Neuronal stem cell (in vitro differentiated cells): ENCODE results near the gene ZNF419.
"Not testable (repeated sequence)": the region's sequence is repeated elsewhere in the genome, so short reads cannot be mapped to it uniquely, and the experiment has no call there.

ENCODE experiments used
- DNase-seq: peaks from one replicate; pipeline ENCODE4 v3.0.0-alpha.2; 2013; ENCODE audit warnings: low spot score
- H2AFZ ChIP-seq: one replicate; pipeline ENCODE4 v1.6.1; 2013; ENCODE audit warnings: mild to moderate bottlenecking, low read length, inconsistent platforms
- H2AK5ac ChIP-seq: 2 replicates; pipeline ENCODE4 v1.6.1; 2013; ENCODE audit warnings: low read depth, mild to moderate bottlenecking, inconsistent platforms, low read length, moderate library complexity, mixed read lengths
- H2BK120ac ChIP-seq: 2 replicates; pipeline ENCODE4 v1.6.1; 2013; ENCODE audit warnings: low read depth, mild to moderate bottlenecking, inconsistent platforms, low read length, moderate library complexity, mixed read lengths
- H2BK12ac ChIP-seq: one replicate; pipeline ENCODE4 v1.6.1; 2013; ENCODE audit warnings: low read length, inconsistent platforms
- H2BK15ac ChIP-seq: 2 replicates; pipeline ENCODE4 v1.6.1; 2013; ENCODE audit warnings: mild to moderate bottlenecking, low read length, inconsistent platforms, mixed read lengths
- H2BK5ac ChIP-seq: one replicate; pipeline ENCODE4 v1.6.1; 2013; ENCODE audit warnings: inconsistent platforms, mild to moderate bottlenecking, low read length, moderate library complexity
- H3K14ac ChIP-seq: one replicate; pipeline ENCODE4 v1.6.1; 2013; ENCODE audit warnings: low read length, inconsistent platforms
- H3K18ac ChIP-seq: 2 replicates; pipeline ENCODE4 v1.6.1; 2013; ENCODE audit warnings: low read length, inconsistent platforms
- H3K23ac ChIP-seq: 2 replicates; pipeline ENCODE4 v1.6.1; 2013; ENCODE audit warnings: low read depth, mild to moderate bottlenecking, mixed read lengths, low read length, inconsistent platforms; ENCODE audit not compliant: poor library complexity
- H3K27ac ChIP-seq: replicated peaks from 3 replicates; pipeline ENCODE4 v1.5.1; 2013; ENCODE audit warnings: low read length, inconsistent platforms
- H3K27me3 ChIP-seq, 3 experiments: 2 replicates each; pipeline ENCODE4 v1.6.1; 2013; ENCODE audit warnings: low read length in 3 of 3, mild to moderate bottlenecking in 2 of 3, inconsistent platforms in 1 of 3, low read depth in 1 of 3, mixed read lengths in 1 of 3, moderate library complexity in 1 of 3; ENCODE audit not compliant: control insufficient read depth in 3 of 3, insufficient read depth in 3 of 3
- H3K36me3 ChIP-seq, 2 donors: replicated peaks in 1 of 2; 2 replicates each; pipeline ENCODE4 v1.6.1; 2013; ENCODE audit warnings: low read length in 2 of 2; ENCODE audit not compliant: control insufficient read depth in 2 of 2, insufficient read depth in 2 of 2
- H3K4ac ChIP-seq: 2 replicates; pipeline ENCODE4 v1.6.1; 2013; ENCODE audit warnings: inconsistent platforms, mild to moderate bottlenecking, low read length, moderate library complexity
- H3K4me1 ChIP-seq, 2 donors: 1 replicate in 1 of 2; 2 replicates in 1 of 2; pipeline ENCODE4 v1.6.1; 2013; ENCODE audit warnings: low read length in 2 of 2, low read depth in 1 of 2; ENCODE audit not compliant: control insufficient read depth in 2 of 2, insufficient read depth in 1 of 2
- H3K4me2 ChIP-seq: one replicate; pipeline ENCODE4 v1.6.1; 2013; ENCODE audit warnings: mild to moderate bottlenecking, low read length, inconsistent platforms; ENCODE audit not compliant: insufficient read depth, poor library complexity, severe bottlenecking
- H3K4me3 ChIP-seq, 2 donors: 2 replicates each; pipeline ENCODE4 v1.5.1; 2013; ENCODE audit warnings: low read length in 2 of 2, mild to moderate bottlenecking in 2 of 2, inconsistent platforms in 1 of 2, moderate library complexity in 1 of 2
- H3K79me1 ChIP-seq: one replicate; pipeline ENCODE4 v1.6.1; 2013; ENCODE audit warnings: low read depth, mild to moderate bottlenecking, inconsistent platforms, low read length, moderate library complexity
- H3K9ac ChIP-seq: one replicate; pipeline ENCODE4 v1.6.1; 2013; ENCODE audit warnings: mild to moderate bottlenecking, low read depth, low read length, inconsistent platforms; ENCODE audit not compliant: poor library complexity
- H3K9me3 ChIP-seq, 2 donors: replicated peaks in 1 of 2; 2 replicates each; pipeline versions ENCODE3 to v1.6.1; 2013; ENCODE audit warnings: low read length in 2 of 2, mild to moderate bottlenecking in 2 of 2, inconsistent platforms in 1 of 2, low read depth in 1 of 2, mixed read lengths in 1 of 2, moderate library complexity in 1 of 2; ENCODE audit not compliant: control insufficient read depth in 2 of 2, insufficient read depth in 1 of 2
- H4K8ac ChIP-seq: one replicate; pipeline ENCODE4 v1.6.1; 2013; ENCODE audit warnings: low read depth, mild to moderate bottlenecking, inconsistent platforms, low read length, moderate library complexity
- H4K91ac ChIP-seq: one replicate; pipeline ENCODE4 v1.6.1; 2013; ENCODE audit warnings: low read length, low read depth, mild to moderate bottlenecking, inconsistent platforms; ENCODE audit not compliant: poor library complexity
- WGBS, 2 donors: extraction: QIAGEN DNeasy Blood & Tissue Kit; methylation state at CpG; one replicate each; pipeline ENCODE4 v1.1.7; 2013; ENCODE audit warnings: missing lambda C conversion rate in 2 of 2, mixed read lengths in 1 of 2; ENCODE audit not compliant: insufficient read length in 2 of 2, insufficient replicate concordance in 1 of 2; ENCODE audit errors: extremely low coverage in 2 of 2; 5-methylcytosine and 5-hydroxymethylcytosine counted together

ZNF419 gene

GRCh38 chr19:57473646-57474045 is 13.9 kb upstream of the ZNF419 start:
- Histone ChIP-seq H2BK120ac (no peak overlapping the region), H3K4me1 (peaks cover 1 to 7% of the 10 kb centered on the region in 2 donors), H3K27me3 (no peaks in the 10 kb centered on the region), H2AK5ac (no peak overlapping the region), H4K8ac (no peak overlapping the region), H3K4ac (no peak overlapping the region), H2BK5ac (no peak overlapping the region), H3K23ac (no peak overlapping the region), H3K79me1 (peaks cover 5% of the 10 kb centered on the region), H3K4me3 (no peak overlapping the region), H3K4me2 (no peak overlapping the region), H3K9ac (no peak overlapping the region), H3K27ac (no peak overlapping the region), H3K18ac (no peak overlapping the region), H2BK12ac (no peak overlapping the region), H2AFZ (no peak overlapping the region), H3K36me3 (peaks cover 43 to 76% of the 10 kb centered on the region in 2 donors), H3K14ac (no peak overlapping the region), H4K91ac (no peak overlapping the region), H2BK15ac (no peak overlapping the region), H3K9me3 (peaks cover 55 to 78% of the 10 kb centered on the region in 2 donors)
- no CpG with 5 or more reads among the region's 4 CpGs for WGBS, 2 donors
- no peak for DNase-seq

DNA sequence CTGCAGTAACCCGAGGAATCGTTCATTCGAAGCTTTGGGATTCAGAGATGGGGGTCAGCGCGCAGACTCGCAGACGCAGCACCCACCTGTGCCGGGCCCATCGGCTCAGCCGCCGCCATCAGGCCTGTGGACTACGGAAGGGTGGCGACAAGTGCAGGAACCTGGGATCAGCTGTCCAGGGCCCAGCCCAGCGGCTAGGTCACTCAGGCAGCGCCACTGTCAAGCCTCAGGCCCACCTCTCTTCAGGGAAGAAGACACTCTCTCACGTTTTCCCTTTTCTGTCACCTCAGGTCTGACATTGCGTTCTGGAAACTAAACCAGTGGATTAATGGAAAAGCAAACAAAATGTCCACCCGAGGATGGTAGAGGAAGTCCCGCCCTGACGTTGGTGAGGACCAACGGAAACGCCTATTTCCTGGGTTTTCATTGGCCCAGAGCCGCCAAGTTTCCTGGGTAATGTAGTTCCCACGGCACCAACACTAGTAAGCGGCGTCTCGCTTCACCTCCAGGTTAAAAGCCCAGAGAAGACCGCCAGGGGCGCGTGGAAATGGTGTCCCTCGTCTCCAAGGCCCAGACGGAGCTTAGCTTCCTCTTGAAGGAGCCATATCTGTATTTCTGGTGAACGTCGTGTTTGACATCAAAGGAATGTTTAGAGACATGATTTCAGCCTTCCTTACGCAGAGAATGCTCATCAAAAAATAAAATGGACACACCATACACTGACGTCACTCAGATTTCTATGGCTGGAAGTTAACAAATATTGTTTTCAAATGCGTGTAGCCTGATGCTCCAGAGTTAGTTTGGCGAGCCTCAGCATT is 10.2 kb upstream of the ZNF419 start, which contains the start of gene ZNF772:
Gene ZNF772 (minus strand): TSS at position 376 of the 818 bp plus-strand sequence. CDS start 257 bp downstream, at position 119.
- Histone ChIP-seq H3K9me3 (peaks cover 44 to 51% of the 10 kb centered on the region in 2 donors), H2AK5ac (peak within 1 kb of the TSS; percentile 20), H3K18ac (peak within 1 kb of the TSS; percentile 95), H4K8ac (no peak within 1 kb of the TSS), H3K4ac (no peak within 1 kb of the TSS), H2BK5ac (peak within 1 kb of the TSS; percentile 72), H2AFZ (peak within 1 kb of the TSS; percentile 89), H3K27ac (peak within 1 kb of the TSS; percentile 37), H3K23ac (peak within 1 kb of the TSS; percentile 52), H3K4me1 (peaks cover 1 to 7% of the 10 kb centered on the region in 2 donors), H3K36me3 (peaks cover 37 to 43% of the 10 kb centered on the region in 2 donors), H3K27me3 (peaks cover 0 to 2% (median 0%) of the 10 kb centered on the region in 3 experiments), H3K9ac (peak within 1 kb of the TSS; percentile 91), H4K91ac (no peak within 1 kb of the TSS), H3K4me3 (peak within 1 kb of the TSS; percentile 78 to 82), H3K14ac (no peak within 1 kb of the TSS), H2BK12ac (no peak within 1 kb of the TSS), H3K4me2 (peak within 1 kb of the TSS; percentile 62), H2BK15ac (no peak within 1 kb of the TSS), H2BK120ac (no peak within 1 kb of the TSS), H3K79me1 (peaks cover 5% of the 10 kb centered on the region)
- peak; percentile 92 for DNase-seq
- no CpG with 5 or more reads among the region's 38 CpGs for WGBS, 2 donors

GRCh38 chr19:57488299-57488644 is 722 bp downstream of the ZNF419 start:
- WGBS, 2 donors = no CpG with 5 or more reads among the region's 1 CpG
- not testable (repeated sequence) for H3K14ac ChIP-seq, H3K23ac ChIP-seq, H2BK120ac ChIP-seq, H3K4ac ChIP-seq, H2BK15ac ChIP-seq, DNase-seq, H4K8ac ChIP-seq, H3K9ac ChIP-seq, H2AFZ ChIP-seq, H4K91ac ChIP-seq, H3K4me1 ChIP-seq, H3K18ac ChIP-seq, H2BK5ac ChIP-seq, H3K27me3 ChIP-seq, H2AK5ac ChIP-seq, H2BK12ac ChIP-seq, H3K27ac ChIP-seq, H3K79me1 ChIP-seq, H3K4me2 ChIP-seq
- Histone ChIP-seq H3K4me3 (peak overlapping the region in 1 of 2 donors; percentile 50), H3K36me3 (peaks cover 16 to 38% of the 10 kb centered on the region in 2 donors), H3K9me3 (peaks cover 10 to 22% of the 10 kb centered on the region in 2 donors)

GRCh38 chr19:57499332-57499679 is 11.8 kb downstream of the ZNF419 start:
- not testable (repeated sequence) for H4K91ac ChIP-seq, H2BK15ac ChIP-seq, H3K14ac ChIP-seq, H3K4me2 ChIP-seq, H3K27ac ChIP-seq, H3K4ac ChIP-seq, H2BK12ac ChIP-seq, H3K79me1 ChIP-seq, H3K23ac ChIP-seq, H3K27me3 ChIP-seq, H2BK120ac ChIP-seq, H3K9ac ChIP-seq, H3K18ac ChIP-seq, H2AK5ac ChIP-seq, H2BK5ac ChIP-seq, H3K4me1 ChIP-seq, H4K8ac ChIP-seq, DNase-seq
- Histone ChIP-seq H2AFZ (peak overlapping the region; percentile 93), H3K9me3 (peaks cover under 1 to 43% of the 10 kb centered on the region in 2 donors), H3K36me3 (peaks cover 5 to 32% of the 10 kb centered on the region in 2 donors), H3K4me3 (peak overlapping the region in 1 of 2 donors; percentile 78)
